HG03097 (cell line): Measurements from ENCODE around the gene NELL2.
A peak's percentile ranks its signal among the peaks of the same experiment; 100 is the strongest.
"Not testable (repeated sequence)": the region's sequence is repeated elsewhere in the genome, so short reads cannot be mapped to it uniquely, and the experiment has no call there.

ENCODE experiments used
- ATAC-seq: cut with Tn5 transposase; IDR thresholded peaks from one replicate; pipeline ENCODE4 v1.9.1; 2021; ENCODE audit not compliant: unreplicated experiment, low FRiP score

The NELL2 gene

DNA sequence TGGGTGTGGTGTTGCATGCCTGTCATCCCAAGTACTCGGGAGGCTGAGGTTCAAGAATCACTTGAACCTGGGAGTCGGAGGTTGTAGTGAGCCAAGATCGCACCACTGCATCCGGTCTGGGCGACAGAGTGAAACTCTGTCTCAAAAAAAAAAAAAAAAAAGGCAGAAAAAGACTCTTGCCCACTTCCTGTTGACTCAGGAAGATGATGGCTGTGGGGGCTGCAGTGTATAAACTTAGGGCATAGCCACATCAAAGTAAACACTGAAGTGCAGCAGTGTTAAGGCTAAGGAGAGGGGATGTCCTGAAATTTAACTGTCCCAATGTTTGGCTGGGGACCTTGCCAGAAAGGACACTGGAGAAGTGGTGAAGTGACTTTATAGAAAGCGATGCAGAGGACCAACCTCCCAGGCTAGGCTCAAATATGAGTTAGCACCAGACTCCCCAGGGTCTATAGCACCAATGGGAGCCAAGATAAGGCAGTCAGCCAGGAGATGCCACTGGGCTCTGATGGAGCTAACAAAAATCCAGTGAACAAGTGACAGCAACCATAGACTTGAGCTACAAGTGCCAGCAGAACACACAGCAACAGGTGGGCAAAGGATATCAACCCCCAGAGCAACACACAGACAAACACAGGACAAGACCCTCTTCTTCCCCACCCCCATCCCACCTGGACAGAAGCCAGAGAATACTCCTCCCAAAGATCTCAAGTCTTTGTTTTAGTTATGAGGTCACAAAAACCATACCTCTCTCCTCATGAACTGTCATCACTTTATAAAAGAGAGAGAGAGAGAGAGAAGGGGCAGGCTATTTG is 28.0 kb downstream of the NELL2 start:
- peak; percentile 77 for ATAC-seq

GRCh38 chr12:44847403-44847802 is 28.7 kb downstream of the NELL2 start:
- no peak for ATAC-seq

- ATAC-seq = no peak
Observed at GRCh38 chr12:44846826-44847225, 29.3 kb downstream of the NELL2 start.

DNA sequence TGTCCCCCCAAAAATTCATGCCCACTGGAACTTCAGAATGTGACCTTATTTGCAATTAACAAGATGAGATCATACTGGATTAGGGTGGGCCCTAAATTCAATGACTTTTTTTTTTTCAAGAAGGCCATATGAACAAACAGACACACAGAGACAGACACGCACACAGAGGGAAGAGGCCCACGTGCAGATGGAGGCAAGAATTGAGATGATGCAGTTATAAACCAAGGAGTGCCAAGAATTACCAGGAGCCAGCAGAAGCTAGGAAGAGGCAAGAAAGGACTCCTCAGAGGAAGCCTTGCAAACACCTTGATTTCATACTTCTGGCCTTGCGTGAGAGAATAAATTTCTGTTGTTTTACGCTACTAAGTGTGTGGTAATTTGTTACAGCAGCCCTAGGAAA is 33.4 kb downstream of the NELL2 start:
- ATAC-seq = no peak

DNA sequence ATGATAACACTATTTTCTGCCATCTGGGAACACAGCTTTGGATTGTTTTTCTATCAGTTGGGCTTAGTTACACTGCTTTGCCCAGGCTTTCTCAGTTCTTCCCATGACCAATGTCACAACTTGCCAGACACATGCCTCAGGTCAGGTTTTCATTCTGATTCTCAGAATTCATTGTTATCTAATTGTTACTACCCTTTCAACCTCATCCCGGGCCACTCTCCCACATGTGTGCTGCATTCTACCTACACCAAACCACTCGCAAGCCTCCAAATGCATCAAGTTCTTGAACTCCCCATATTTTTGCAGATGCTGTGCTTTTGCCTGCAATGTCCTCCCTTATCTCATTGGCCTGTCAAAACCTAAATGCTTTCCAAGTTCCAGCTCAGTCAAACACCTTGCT is 36.3 kb downstream of the NELL2 start:
- no peak for ATAC-seq

GRCh38 chr12:44837114-44837755 is 38.9 kb downstream of the NELL2 start:
- ATAC-seq = no peak

DNA sequence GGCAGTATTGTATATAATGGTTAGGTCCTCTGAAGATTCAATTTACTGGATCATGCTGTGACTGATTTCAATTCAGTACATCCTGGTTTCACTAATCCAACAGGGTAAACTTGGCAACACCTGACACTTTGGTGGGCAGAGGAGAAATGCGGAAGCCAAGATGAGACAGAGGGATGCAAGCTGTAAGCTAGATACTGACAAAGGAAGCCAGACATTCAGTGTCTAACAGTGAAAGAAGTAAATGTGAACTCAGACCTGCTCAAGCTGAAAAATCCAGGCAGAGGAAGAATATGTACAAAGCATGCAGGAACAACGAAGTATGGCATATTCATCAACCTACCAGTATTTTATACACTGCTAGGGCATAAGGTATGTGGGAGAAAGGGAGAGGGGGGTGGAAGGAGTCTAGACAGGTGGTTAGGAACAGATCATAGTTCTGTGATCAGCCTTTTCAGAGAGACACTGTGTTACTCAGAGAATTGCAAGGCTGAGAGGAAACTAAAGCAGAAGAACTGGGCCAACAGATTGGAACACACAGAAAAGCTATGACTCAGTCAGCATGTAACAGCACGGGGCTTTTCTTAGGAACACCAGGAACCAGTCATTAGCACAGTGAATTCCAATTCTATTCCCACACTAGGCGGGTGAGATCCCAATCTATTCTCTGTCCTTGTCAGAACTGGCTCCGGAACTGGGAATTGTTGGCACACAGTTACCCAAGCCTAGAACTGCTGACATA is 40.3 kb downstream of the NELL2 start:
- ATAC-seq = no peak

GRCh38 chr12:44834996-44835395 is 41.1 kb downstream of the NELL2 start:
- ATAC-seq = not testable (repeated sequence)

DNA sequence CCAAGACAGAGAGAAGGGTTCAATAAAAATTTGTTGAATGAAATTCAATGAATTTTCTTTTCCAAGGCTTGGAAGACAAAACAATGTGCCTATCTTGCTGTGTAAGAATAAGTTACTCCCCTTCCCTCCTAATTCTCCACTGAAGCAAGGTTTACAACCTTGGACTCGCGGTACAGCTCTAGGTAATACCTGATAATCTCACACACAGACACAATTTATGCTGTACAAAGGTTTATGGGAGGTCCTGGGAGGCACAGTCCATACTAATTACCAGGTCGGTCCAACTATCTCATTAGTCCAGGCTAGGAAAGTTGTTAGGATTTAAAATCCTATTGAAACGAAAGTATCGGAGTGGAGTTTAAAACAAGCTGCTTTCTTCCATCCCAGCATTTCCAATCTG is 42.6 kb downstream of the NELL2 start:
- ATAC-seq = no peak

DNA sequence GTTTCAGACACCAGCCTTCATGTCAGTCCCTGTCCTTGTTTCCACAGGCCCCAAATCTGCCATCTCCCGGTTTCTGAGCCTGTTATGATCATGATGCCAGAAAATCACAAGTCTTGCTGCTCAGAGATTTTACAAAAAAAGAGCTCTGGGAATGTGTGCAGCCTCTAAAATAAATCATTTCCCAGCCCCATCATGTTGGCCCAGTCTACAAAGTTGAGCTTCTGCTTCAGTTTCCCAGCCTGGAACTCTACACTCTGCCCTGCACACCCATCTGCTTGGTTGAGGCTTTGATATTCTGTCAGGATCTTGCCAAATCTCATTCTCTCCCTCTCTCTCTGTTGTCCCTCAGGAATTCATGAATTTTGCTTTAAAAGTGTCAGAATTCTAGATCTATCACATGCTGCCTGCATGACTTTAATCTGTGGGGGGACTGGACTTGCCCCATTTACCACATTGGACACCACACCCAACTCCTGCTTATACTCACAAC is 45.5 kb downstream of the NELL2 start:
- no peak for ATAC-seq

DNA sequence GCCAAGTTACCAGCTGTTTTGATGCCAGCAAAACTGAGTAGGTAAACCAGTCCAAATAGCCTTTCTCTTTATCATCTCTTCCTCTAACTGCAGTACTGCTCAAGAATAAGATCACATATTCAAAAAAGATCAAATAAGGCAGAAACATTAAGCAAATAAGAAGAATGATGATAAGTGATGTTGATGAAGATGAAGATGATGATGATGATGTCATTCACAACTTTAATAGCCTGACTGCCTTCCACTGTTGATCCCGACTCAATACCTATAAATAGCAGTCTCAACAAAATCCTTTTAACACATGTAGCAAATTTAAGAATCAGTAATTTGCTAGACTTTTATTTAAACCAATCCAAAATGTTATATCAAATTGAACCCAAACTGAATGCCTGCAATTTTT is 47.1 kb downstream of the NELL2 start:
- no peak for ATAC-seq

DNA sequence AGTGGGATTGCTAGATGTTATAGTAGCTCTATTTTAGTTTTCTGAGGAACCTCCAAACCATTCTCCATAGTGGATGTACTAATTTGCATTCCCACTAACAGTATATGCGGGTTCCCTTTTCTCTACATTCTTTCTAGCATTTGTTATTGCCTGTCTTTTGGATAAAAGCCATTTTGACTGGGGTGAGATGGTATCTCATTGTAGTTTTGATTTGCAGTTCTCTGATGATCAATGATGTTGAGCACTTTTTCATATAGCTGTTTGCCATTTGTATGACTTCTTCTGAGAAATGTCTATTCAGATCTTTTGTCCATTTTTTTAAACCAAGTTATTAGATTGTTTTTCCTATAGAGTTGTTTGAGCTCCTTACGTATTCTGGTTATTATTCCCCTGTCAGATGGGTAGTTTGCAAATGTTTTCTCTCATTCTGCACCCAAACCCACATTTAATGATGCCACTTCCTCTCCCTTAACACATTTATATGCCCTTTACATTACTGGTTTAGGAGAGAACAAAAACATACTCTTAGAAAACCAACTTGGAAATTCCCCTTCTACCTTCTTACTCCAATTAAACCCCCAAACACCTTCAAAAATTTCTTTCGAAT is 48.2 kb downstream of the NELL2 start:
- no peak for ATAC-seq

DNA sequence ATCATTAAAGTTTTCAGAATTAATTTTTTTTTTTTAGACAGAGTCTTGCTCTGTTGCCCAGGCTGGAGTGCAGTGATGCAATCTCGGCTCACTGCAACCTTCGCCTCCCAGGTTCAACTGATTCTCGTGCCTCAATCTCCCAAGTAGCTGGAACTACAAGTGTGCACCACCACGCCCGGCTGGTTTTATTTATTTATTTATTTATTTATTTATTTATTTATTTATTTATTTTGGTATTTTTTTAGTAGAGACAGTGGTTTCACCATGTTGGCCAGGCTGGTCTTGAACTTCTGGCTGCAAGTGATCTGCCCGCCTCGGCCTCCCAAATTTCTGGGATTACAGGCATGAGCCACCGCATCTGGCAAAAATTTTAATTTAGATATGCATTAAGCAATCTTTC is 54.4 kb downstream of the NELL2 start:
- ATAC-seq = not testable (repeated sequence)

DNA sequence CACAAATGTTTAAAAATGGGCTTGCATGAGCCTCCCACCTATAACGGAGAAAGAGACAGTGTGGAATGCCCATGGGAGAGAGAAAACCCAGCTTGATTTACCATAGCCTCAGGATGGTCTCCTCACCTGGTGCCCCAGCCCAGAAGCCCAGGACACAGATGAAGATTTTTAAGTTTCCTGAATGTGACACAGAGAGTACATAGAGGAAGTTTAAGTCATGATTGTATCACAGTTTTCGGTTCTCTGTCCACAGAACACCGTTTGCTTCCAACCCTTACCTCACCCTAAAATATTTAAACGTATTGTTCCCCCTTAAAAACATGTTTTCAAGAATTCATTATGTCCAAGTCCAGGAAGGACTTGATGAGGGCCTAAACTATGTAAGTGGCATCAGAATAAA is 56.2 kb downstream of the NELL2 start:
- ATAC-seq = no peak

- ATAC-seq = no peak
Observed at GRCh38 chr12:44817687-44818086, 58.4 kb downstream of the NELL2 start.

DNA sequence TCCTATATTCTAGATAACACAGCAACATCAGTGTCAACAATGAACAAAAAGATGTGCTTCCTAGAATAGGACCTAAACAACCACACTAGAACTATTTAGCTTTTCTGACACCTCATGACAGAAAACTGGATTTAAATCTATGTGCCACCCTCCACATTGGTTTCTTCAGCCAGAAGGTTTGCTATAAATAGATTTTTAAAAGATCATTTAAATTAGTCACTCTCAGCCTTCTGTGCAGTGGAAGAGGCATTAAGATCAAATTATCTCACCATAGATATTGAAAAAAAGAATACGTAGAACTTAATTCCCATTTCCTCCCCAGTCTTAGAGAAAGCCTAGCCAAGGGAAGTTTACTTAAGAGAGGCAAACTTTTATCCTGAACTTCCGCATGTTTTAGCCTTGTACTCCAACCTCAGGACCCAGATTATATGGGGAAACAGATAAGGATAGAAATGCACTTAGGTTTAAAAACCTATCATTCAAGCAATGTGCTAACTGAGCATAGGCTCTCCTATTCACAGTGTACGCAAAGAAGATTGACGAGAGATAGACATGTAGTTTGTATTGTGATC is 59.6 kb downstream of the NELL2 start:
- ATAC-seq = no peak

DNA sequence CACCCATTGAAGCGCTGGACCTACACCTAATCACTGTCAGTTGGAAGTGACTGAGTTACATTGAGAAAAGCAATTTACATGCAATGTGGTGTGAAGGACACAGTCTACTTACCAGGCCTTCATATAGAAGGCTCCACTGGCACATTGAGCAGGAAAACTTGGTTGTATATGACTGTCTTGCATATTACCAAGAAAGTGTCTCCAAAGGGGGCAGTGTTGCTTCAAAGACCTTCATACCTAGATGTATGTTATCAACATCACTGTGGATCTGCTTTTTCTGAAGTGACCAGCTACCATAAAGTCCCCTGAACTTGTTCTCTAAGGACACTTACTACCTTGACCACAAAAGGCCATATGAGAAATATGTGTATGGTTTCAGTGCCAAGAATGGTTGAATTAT is 64.1 kb downstream of the NELL2 start:
- ATAC-seq = no peak

DNA sequence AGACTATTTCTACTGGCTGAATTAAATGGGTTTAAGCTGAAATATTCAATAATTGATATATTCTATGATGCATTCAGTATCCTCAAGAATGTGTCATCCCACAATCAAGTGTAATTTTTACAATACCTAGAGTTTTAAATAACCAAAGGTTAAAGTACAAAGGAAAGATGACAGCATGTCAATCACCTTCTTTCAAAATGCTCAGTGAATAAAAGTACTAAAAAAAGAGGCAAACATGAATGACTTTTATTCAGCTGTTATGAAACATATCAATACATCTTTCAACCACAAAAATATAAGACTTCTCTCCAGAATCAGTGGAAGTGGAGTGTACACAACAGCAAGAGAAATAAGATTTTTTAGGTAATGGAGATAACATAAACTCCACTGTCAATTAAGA is 72.0 kb downstream of the NELL2 start:
- no peak for ATAC-seq

GRCh38 chr12:44795970-44796369 is 80.1 kb downstream of the NELL2 start:
- no peak for ATAC-seq

DNA sequence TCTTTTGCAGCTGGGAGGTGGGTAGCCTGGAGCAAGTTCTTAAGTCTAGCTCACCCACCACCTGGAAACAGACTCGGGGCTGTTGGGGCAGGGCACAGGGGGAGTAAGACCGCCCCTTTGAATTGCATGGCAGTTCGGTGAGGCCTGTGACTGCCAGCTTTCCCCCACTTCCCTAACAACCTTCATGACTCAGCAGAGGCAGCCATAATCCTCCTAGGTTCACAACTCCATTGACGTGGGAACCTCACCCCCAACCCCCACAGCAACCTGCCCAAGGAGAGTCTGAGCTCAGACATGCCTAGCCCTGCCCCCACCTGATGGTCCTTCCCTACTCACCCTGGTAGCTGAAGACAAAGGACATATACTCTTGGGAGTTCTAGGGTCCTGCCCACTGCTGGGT is 87.4 kb downstream of the NELL2 start:
- no peak for ATAC-seq
